Caki2 (cell line): Measurements from ENCODE around the gene MLST8. TPM values are rescaled to one million over a fixed set of nuclear protein-coding genes. Genes with fewer than 3 reads are reported as not detected.

Source experiments
- DNase-seq: peaks from one replicate; pipeline ENCODE4 v3.0.0-alpha.2; 2015; ENCODE audit warnings: low read depth
- in situ Hi-C: cut with HindIII; loops from 2 replicates; pipeline ENCODE4 v1.10.0; 2016; ENCODE audit warnings: low sequenced_read_pairs, low pct_unique_long_range_greater_than_20kb, mixed read lengths
- total RNA-seq: library from RNA; depleted of rRNA; stranded (reverse); fragments of >200 nt; shearing (Covaris generic); gene quantifications from 2 replicates; pipeline ENCODE4 v1.2.3, GENCODE V29; 2014; ENCODE audit warnings: low replicate concordance

MLST8 gene
- total RNA-seq, 1 experiment from 2014 or later, result 90.5 TPM

- in situ Hi-C loops, result no loop called here
These were observed 19.2 kb upstream of the MLST8 start for GRCh38 chr16:2186064-2186463.

GRCh38 chr16:2186505-2186904 is 18.7 kb upstream of the MLST8 start:
- in situ Hi-C loops, result no loop called here
- no peak for DNase-seq

More at GRCh38 chr16:2186064-2186463, 19.2 kb upstream of the MLST8 start:
- DNase-seq, result no peak

- in situ Hi-C loops, result no loop called here
- no peak for DNase-seq
These were observed 18.0 kb upstream of the MLST8 start for GRCh38 chr16:2187212-2187611.

GRCh38 chr16:2188395-2188794 is 16.9 kb upstream of the MLST8 start:
- in situ Hi-C loops, result no loop called here
- no peak for DNase-seq

- in situ Hi-C loops, result no loop called here
- DNase-seq, result no peak
These were observed 15.9 kb upstream of the MLST8 start for GRCh38 chr16:2189252-2189893.

- no peak for DNase-seq
- in situ Hi-C loops, result no loop called here
These were observed 15.1 kb upstream of the MLST8 start for GRCh38 chr16:2190002-2190658.

- in situ Hi-C loops, result no loop called here
- no peak for DNase-seq
These were observed 14.4 kb upstream of the MLST8 start for GRCh38 chr16:2190659-2191445.

GRCh38 chr16:2191446-2191706 is 13.9 kb upstream of the MLST8 start:
- in situ Hi-C loops, result no loop called here
- no peak for DNase-seq

- peak; percentile 55 for DNase-seq
- in situ Hi-C loops, result no loop called here
These were observed 11.0 kb upstream of the MLST8 start for GRCh38 chr16:2194166-2194834.

- in situ Hi-C loops, result no loop called here
- peak; percentile 48 for DNase-seq
These were observed 10.4 kb upstream of the MLST8 start for GRCh38 chr16:2194852-2195321.

- in situ Hi-C loops, result no loop called here
- no peak for DNase-seq
These were observed 9.7 kb upstream of the MLST8 start for GRCh38 chr16:2195322-2196161.

GRCh38 chr16:2196162-2196980 is 8.9 kb upstream of the MLST8 start, which contains the start of gene CASKIN1:
Gene CASKIN1, minus strand, starts transcription at chr16:2196605. Its CDS starts 173 bp downstream, at chr16:2196432.
- in situ Hi-C loops, result no loop called here
- no peak for DNase-seq

GRCh38 chr16:2196981-2197511 is 8.2 kb upstream of the MLST8 start:
- DNase-seq, result no peak

GRCh38 chr16:2197765-2198164 is 7.5 kb upstream of the MLST8 start:
- no peak for DNase-seq
- in situ Hi-C loops, result no loop called here

More at GRCh38 chr16:2196981-2197511, 8.2 kb upstream of the MLST8 start:
- in situ Hi-C loops, result no loop called here

GRCh38 chr16:2198283-2198682 is 7.0 kb upstream of the MLST8 start:
- no peak for DNase-seq
- in situ Hi-C loops, result no loop called here

- in situ Hi-C loops, result no loop called here
- no peak for DNase-seq
These were observed 6.2 kb upstream of the MLST8 start for GRCh38 chr16:2199095-2199494.

GRCh38 chr16:2199621-2200139 is 5.6 kb upstream of the MLST8 start:
- DNase-seq, result no peak
- in situ Hi-C loops, result no loop called here
